ENCODE data around the gene BHLHE41. TPM values are rescaled to one million over a fixed set of nuclear protein-coding genes. Genes with fewer than 3 reads are reported as not detected.
A peak's percentile ranks its signal among the peaks of the same experiment; 100 is the strongest.

Gene BHLHE41
- total RNA-seq, 1 donor from 2014 or later = 2.9 TPM

- no peak for TF ChIP-seq CTCF (IDR thresholded peaks at IDR 0.05)
- Histone ChIP-seq H3K27me3 (no peaks in the 10 kb centered on the region), H3K27ac (peak overlapping the region in 1 of 2 donors; percentile 47), H3K4me1 (peaks cover 0 to 3% of the 10 kb centered on the region in 2 donors), H3K4me3 (no peak overlapping the region), H3K9me3 (no peaks in the 10 kb centered on the region), H3K36me3 (no peaks in the 10 kb centered on the region)
- intact Hi-C loops (cut with DNase I) = no loop called here
- no peak for DNase-seq (ENCODE audit: low spot score in 2 of 2)
These were observed 9.7 kb upstream of the BHLHE41 start for GRCh38 chr12:26134540-26134939.

GRCh38 chr12:26133521-26133920, 8.7 kb upstream of the BHLHE41 start:
- Histone ChIP-seq H3K27me3 (no peaks in the 10 kb centered on the region), H3K4me3 (no peak overlapping the region), H3K36me3 (no peaks in the 10 kb centered on the region), H3K27ac (no peak overlapping the region), H3K4me1 (peaks cover 0 to 3% of the 10 kb centered on the region in 2 donors), H3K9me3 (no peaks in the 10 kb centered on the region)
- no peak for TF ChIP-seq CTCF (IDR thresholded peaks at IDR 0.05)
- DNase-seq (ENCODE audit: low spot score in 2 of 2) = no peak
- intact Hi-C loops (cut with DNase I) = no loop called here

- H3K4me3 ChIP-seq = no peak overlapping the region
- no peak for TF ChIP-seq CTCF (IDR thresholded peaks at IDR 0.05)
- H3K36me3 ChIP-seq = no peaks in the 10 kb centered on the region
- intact Hi-C loops (cut with DNase I) = no loop called here
- no peaks in the 10 kb centered on the region for H3K9me3 ChIP-seq
- no peak overlapping the region for H3K27ac ChIP-seq
- no peak for DNase-seq (ENCODE audit: low spot score in 2 of 2)
- no peaks in the 10 kb centered on the region for H3K27me3 ChIP-seq
- peaks cover 0 to 3% of the 10 kb centered on the region in 2 donors for H3K4me1 ChIP-seq
These were observed 8.0 kb upstream of the BHLHE41 start for GRCh38 chr12:26132866-26133265.

GRCh38 chr12:26131936-26132335, 7.1 kb upstream of the BHLHE41 start:
- peaks cover 0 to 5% of the 10 kb centered on the region in 2 donors for H3K4me1 ChIP-seq
- intact Hi-C loops (cut with DNase I) = no loop called here
- no peak overlapping the region for H3K4me3 ChIP-seq
- no peaks in the 10 kb centered on the region for H3K36me3 ChIP-seq
- H3K9me3 ChIP-seq = no peaks in the 10 kb centered on the region
- no peak for TF ChIP-seq CTCF (IDR thresholded peaks at IDR 0.05)
- H3K27me3 ChIP-seq = no peaks in the 10 kb centered on the region
- DNase-seq (ENCODE audit: low spot score in 2 of 2) = no peak
- no peak overlapping the region for H3K27ac ChIP-seq

- TF ChIP-seq CTCF (IDR thresholded peaks at IDR 0.05) = no peak
- DNase-seq (ENCODE audit: low spot score in 2 of 2) = no peak
- H3K27ac ChIP-seq = no peak overlapping the region
- H3K4me3 ChIP-seq = no peak overlapping the region
- no peaks in the 10 kb centered on the region for H3K36me3 ChIP-seq
- intact Hi-C loops (cut with DNase I) = no loop called here
- peaks cover 0 to 8% of the 10 kb centered on the region in 2 donors for H3K4me1 ChIP-seq
- H3K9me3 ChIP-seq = no peaks in the 10 kb centered on the region
- no peaks in the 10 kb centered on the region for H3K27me3 ChIP-seq
These were observed 5.9 kb upstream of the BHLHE41 start for GRCh38 chr12:26130728-26131127.

GRCh38 chr12:26128168-26128567, 3.3 kb upstream of the BHLHE41 start:
- DNase-seq (ENCODE audit: low spot score in 2 of 2) = no peak
- intact Hi-C loops (cut with DNase I) = loop anchor here (5.0 kb wide), 1 partner anchor 159 kb away; no protein-coding TSS in a partner anchor
- Histone ChIP-seq H3K4me3 (no peak overlapping the region), H3K27ac (no peak overlapping the region), H3K4me1 (peaks cover 0 to 9% of the 10 kb centered on the region in 2 donors), H3K9me3 (no peaks in the 10 kb centered on the region), H3K36me3 (no peaks in the 10 kb centered on the region), H3K27me3 (no peaks in the 10 kb centered on the region)
- no peak for TF ChIP-seq CTCF (IDR thresholded peaks at IDR 0.05)

All from ascending aorta (tissue), 2 donors.